HepG2 (cell line): ENCODE measurements around the gene DCN.

Experiments
- CBFB ChIP-seq: sonication (generic); formaldehyde crosslinking; IDR thresholded peaks from 2 replicates; pipeline ENCODE4 v1.4.0; 2020; ENCODE audit warnings: missing genetic modification reagents
- MYC ChIP-seq: sonication (generic); formaldehyde crosslinking; IDR thresholded peaks from 2 replicates; pipeline ENCODE4 v1.9.0; 2021; ENCODE audit warnings: missing genetic modification reagents, borderline replicate concordance
- NFE2L2 ChIP-seq: fragments of 150-350 bp; IDR thresholded peaks from 2 replicates; pipeline ENCODE4 v1.6.1; 2014; ENCODE audit warnings: low read length
- NR2F6 ChIP-seq, 2 experiments: IDR thresholded peaks; 2 replicates each; pipeline ENCODE4 v1.6.1; 2016; ENCODE audit warnings: antibody characterized with exemption in 1 of 2, mild to moderate bottlenecking in 1 of 2
- ZNF558 ChIP-seq: sonication (generic); formaldehyde crosslinking; IDR thresholded peaks from 2 replicates; pipeline ENCODE4 v1.9.0; 2022; ENCODE audit warnings: mild to moderate bottlenecking, missing genetic modification reagents, borderline replicate concordance
- ZNF746 ChIP-seq: sonication (generic); formaldehyde crosslinking; IDR thresholded peaks from 2 replicates; pipeline ENCODE4 v1.8.0; 2022; ENCODE audit warnings: mild to moderate bottlenecking, missing genetic modification reagents
- TF ChIP-seq, protein P1 (sequence below): sonication (generic); formaldehyde crosslinking; IDR thresholded peaks from 2 replicates; pipeline ENCODE4 v1.5.0; 2020; ENCODE audit warnings: mild to moderate bottlenecking, missing genetic modification reagents, moderate library complexity
- TF ChIP-seq, protein P2 (sequence below): sonication (generic); formaldehyde crosslinking; IDR thresholded peaks from 2 replicates; pipeline ENCODE4 v1.4.0; 2020; ENCODE audit warnings: missing genetic modification reagents
- TF ChIP-seq, protein P3 (sequence below), 2 experiments: IDR thresholded peaks; 2 replicates each; pipeline ENCODE4 v1.6.1; 2011 to 2012; ENCODE audit warnings: low read length in 2 of 2, borderline replicate concordance in 1 of 2, low read depth in 1 of 2, mild to moderate bottlenecking in 1 of 2, moderate library complexity in 1 of 2
- TF ChIP-seq, protein P4 (sequence below): IDR thresholded peaks from 2 replicates; pipeline ENCODE4 v1.6.1; 2016

DNA sequence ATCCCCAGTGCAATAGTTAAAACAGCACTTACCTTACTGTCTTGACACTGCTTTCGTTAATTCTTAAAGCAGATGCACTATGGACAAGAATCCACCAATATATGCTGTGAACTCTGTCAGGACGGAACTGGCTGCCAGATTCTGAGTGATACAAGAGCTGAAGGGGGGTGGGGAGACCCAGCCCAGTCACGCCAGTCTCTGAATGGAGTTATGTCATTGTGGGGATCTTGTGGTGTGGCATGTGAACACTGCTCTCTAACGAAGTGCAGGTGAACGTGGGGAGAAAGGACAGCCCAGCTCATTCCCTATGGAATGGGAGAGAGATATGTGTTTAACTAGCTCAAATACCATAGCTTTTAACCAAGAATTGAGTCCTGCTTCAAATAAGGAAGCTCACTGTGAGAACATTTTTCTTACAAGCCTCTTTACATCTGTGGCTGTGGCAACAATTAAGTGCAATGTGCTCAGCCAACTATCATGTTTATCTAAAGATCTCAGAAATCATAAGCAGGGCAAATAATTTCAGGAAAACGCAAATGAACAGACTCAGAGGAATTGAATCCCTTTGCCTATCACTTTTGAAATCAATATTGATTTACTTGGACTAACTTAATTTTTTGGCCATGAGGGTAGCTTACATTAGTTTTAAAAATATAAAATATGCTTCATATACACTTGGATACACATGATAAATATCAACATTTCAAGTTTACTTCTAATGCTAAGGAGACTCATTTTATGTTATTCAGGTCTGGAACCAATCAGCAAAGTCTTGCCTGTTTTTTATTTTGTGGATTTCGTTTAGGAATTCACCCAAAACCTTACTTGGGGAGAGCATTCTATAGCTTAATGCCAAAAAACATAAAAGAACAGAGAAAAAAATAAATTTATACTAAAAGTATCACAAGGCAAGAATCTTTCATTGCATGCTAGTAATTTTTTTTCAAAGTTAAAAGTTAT, 71.0 kb downstream of the DCN start, which contains the start of gene LUM:
- TF ChIP-seq, protein P1, sequence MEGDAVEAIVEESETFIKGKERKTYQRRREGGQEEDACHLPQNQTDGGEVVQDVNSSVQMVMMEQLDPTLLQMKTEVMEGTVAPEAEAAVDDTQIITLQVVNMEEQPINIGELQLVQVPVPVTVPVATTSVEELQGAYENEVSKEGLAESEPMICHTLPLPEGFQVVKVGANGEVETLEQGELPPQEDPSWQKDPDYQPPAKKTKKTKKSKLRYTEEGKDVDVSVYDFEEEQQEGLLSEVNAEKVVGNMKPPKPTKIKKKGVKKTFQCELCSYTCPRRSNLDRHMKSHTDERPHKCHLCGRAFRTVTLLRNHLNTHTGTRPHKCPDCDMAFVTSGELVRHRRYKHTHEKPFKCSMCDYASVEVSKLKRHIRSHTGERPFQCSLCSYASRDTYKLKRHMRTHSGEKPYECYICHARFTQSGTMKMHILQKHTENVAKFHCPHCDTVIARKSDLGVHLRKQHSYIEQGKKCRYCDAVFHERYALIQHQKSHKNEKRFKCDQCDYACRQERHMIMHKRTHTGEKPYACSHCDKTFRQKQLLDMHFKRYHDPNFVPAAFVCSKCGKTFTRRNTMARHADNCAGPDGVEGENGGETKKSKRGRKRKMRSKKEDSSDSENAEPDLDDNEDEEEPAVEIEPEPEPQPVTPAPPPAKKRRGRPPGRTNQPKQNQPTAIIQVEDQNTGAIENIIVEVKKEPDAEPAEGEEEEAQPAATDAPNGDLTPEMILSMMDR (CRISPR knock-in tag): no peak
- TF ChIP-seq NFE2L2 (no peak), CBFB (CRISPR knock-in tag) (no peak), ZNF558 (no peak), MYC (no peak), NR2F6 (IDR thresholded peaks at IDR 0.05) (no peak), NR2F6 (CRISPR knock-in tag; IDR thresholded peaks at IDR 0.05) (no peak), ZNF746 (no peak)
- TF ChIP-seq, protein P2, sequence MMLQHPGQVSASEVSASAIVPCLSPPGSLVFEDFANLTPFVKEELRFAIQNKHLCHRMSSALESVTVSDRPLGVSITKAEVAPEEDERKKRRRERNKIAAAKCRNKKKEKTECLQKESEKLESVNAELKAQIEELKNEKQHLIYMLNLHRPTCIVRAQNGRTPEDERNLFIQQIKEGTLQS (CRISPR knock-in tag): no peak
- TF ChIP-seq, protein P3, sequence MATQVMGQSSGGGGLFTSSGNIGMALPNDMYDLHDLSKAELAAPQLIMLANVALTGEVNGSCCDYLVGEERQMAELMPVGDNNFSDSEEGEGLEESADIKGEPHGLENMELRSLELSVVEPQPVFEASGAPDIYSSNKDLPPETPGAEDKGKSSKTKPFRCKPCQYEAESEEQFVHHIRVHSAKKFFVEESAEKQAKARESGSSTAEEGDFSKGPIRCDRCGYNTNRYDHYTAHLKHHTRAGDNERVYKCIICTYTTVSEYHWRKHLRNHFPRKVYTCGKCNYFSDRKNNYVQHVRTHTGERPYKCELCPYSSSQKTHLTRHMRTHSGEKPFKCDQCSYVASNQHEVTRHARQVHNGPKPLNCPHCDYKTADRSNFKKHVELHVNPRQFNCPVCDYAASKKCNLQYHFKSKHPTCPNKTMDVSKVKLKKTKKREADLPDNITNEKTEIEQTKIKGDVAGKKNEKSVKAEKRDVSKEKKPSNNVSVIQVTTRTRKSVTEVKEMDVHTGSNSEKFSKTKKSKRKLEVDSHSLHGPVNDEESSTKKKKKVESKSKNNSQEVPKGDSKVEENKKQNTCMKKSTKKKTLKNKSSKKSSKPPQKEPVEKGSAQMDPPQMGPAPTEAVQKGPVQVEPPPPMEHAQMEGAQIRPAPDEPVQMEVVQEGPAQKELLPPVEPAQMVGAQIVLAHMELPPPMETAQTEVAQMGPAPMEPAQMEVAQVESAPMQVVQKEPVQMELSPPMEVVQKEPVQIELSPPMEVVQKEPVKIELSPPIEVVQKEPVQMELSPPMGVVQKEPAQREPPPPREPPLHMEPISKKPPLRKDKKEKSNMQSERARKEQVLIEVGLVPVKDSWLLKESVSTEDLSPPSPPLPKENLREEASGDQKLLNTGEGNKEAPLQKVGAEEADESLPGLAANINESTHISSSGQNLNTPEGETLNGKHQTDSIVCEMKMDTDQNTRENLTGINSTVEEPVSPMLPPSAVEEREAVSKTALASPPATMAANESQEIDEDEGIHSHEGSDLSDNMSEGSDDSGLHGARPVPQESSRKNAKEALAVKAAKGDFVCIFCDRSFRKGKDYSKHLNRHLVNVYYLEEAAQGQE (IDR thresholded peaks at IDR 0.05; ENCODE audit: borderline replicate concordance in 1 of 2, low read depth in 1 of 2, low read length in 2 of 2): no peak
- TF ChIP-seq, protein P4, sequence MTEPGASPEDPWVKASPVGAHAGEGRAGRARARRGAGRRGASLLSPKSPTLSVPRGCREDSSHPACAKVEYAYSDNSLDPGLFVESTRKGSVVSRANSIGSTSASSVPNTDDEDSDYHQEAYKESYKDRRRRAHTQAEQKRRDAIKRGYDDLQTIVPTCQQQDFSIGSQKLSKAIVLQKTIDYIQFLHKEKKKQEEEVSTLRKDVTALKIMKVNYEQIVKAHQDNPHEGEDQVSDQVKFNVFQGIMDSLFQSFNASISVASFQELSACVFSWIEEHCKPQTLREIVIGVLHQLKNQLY (CRISPR knock-in tag): no peak
